Muscle layer of duodenum (tissue), 2 donors: Measurements from ENCODE around the gene C10orf90.

Experiments used
- H3K27ac ChIP-seq: one replicate; pipeline ENCODE4 v1.7.0; 2013; ENCODE audit warnings: mild to moderate bottlenecking, low read length
- H3K27me3 ChIP-seq: one replicate; pipeline ENCODE4 v1.7.0; 2013; ENCODE audit warnings: low read depth, mild to moderate bottlenecking, control low read depth, low read length
- H3K36me3 ChIP-seq, 2 donors: one replicate each; pipeline ENCODE4 v1.7.0; 2013; ENCODE audit warnings: low read length in 2 of 2, control low read depth in 1 of 2, mild to moderate bottlenecking in 1 of 2; ENCODE audit not compliant: insufficient read depth in 2 of 2, control insufficient read depth in 1 of 2
- H3K4me1 ChIP-seq, 2 donors: one replicate each; pipeline ENCODE4 v1.7.0; 2013; ENCODE audit warnings: low read length in 2 of 2, mild to moderate bottlenecking in 2 of 2, control low read depth in 1 of 2, moderate library complexity in 1 of 2; ENCODE audit not compliant: insufficient read depth in 2 of 2, control insufficient read depth in 1 of 2
- H3K4me3 ChIP-seq, 2 donors: one replicate each; pipeline ENCODE4 v1.7.0; 2013; ENCODE audit warnings: low read length in 2 of 2, low read depth in 1 of 2, mild to moderate bottlenecking in 1 of 2
- H3K9me3 ChIP-seq, 2 donors: one replicate each; pipeline ENCODE4 v1.7.0; 2013; ENCODE audit warnings: low read length in 2 of 2, control low read depth in 1 of 2, mild to moderate bottlenecking in 1 of 2; ENCODE audit not compliant: control insufficient read depth in 1 of 2
- donor health status: healthy.

The C10orf90 gene

GRCh38 chr10:126375926-126376554 is 294.5 kb downstream of the C10orf90 start:
- Histone ChIP-seq H3K27ac (no peak overlapping the region), H3K4me1 (no peaks in the 10 kb centered on the region), H3K36me3 (no peaks in the 10 kb centered on the region)

GRCh38 chr10:126375299-126375698 is 295.2 kb downstream of the C10orf90 start:
- Histone ChIP-seq H3K4me1 (no peaks in the 10 kb centered on the region), H3K27ac (no peak overlapping the region), H3K4me3 (no peak overlapping the region), H3K36me3 (no peaks in the 10 kb centered on the region), H3K9me3 (no peaks in the 10 kb centered on the region), H3K27me3 (no peaks in the 10 kb centered on the region)

More at GRCh38 chr10:126375926-126376554, 294.5 kb downstream of the C10orf90 start:
- Histone ChIP-seq H3K4me3 (no peak overlapping the region), H3K9me3 (no peaks in the 10 kb centered on the region), H3K27me3 (no peaks in the 10 kb centered on the region)
